Peyer's patch (tissue), 4 donors: Measurements from ENCODE around the gene RSPO1. TPM values are rescaled to one million over a fixed set of nuclear protein-coding genes. Genes with fewer than 3 reads are reported as not detected.

Experiments used
- DNase-seq, 3 donors: peaks; one replicate each; pipeline ENCODE4 v3.0.0-alpha.2; 2017 to 2019
- H3K27ac ChIP-seq, 4 donors: fragments of 200-600 bp; sonication (generic); one replicate each; pipeline ENCODE4 v1.5.1; 2016 to 2019
- H3K27me3 ChIP-seq, 2 donors: fragments of 200-600 bp; sonication (generic); one replicate each; pipeline ENCODE4 v1.5.1; 2019
- H3K36me3 ChIP-seq, 3 donors: fragments of 200-600 bp; sonication (generic); one replicate each; pipeline ENCODE4 v1.5.1; 2016 to 2019
- H3K4me1 ChIP-seq, 4 donors: fragments of 200-600 bp; sonication (generic); one replicate each; pipeline ENCODE4 v1.5.1; 2016 to 2019
- H3K4me3 ChIP-seq, 4 donors: fragments of 200-600 bp; sonication (generic); 1 replicate in 3 of 4; 2 replicates in 1 of 4; pipeline ENCODE4 v1.5.1; 2016 to 2019; ENCODE audit warnings: mild to moderate bottlenecking in 1 of 4
- H3K9me3 ChIP-seq, 4 donors: fragments of 200-600 bp; sonication (generic); one replicate each; pipeline ENCODE4 v1.5.1; 2016 to 2019; ENCODE audit warnings: mild to moderate bottlenecking in 1 of 4
- POLR2A ChIP-seq, 2 donors: fragments of 450-650 bp; IDR thresholded peaks; one replicate each; pipeline ENCODE4 v1.5.1; 2017; ENCODE audit warnings: antibody characterized with exemption in 2 of 2, mild to moderate bottlenecking in 2 of 2, moderate library complexity in 2 of 2
- total RNA-seq, 4 donors: library from RNA; depleted of rRNA; stranded (reverse); fragments of >200 nt; gene quantifications; one replicate each; pipeline ENCODE4 v1.1.0, GENCODE V29; 2016
- TF ChIP-seq, protein P1 (sequence below), 6 experiments: fragments of 450-650 bp in 4 of 6; fragments of 200-600 bp in 2 of 6; sonication (generic) in 1 of 6; IDR thresholded peaks; one replicate each; pipeline ENCODE4 v1.5.1; 2017 to 2019; ENCODE audit warnings: antibody characterized with exemption in 6 of 6, mild to moderate bottlenecking in 3 of 6, moderate library complexity in 1 of 6

Gene RSPO1
- total RNA-seq, 4 donors from 2014 or later, result 0.35 to 2.5 (median 1.4) TPM

DNA sequence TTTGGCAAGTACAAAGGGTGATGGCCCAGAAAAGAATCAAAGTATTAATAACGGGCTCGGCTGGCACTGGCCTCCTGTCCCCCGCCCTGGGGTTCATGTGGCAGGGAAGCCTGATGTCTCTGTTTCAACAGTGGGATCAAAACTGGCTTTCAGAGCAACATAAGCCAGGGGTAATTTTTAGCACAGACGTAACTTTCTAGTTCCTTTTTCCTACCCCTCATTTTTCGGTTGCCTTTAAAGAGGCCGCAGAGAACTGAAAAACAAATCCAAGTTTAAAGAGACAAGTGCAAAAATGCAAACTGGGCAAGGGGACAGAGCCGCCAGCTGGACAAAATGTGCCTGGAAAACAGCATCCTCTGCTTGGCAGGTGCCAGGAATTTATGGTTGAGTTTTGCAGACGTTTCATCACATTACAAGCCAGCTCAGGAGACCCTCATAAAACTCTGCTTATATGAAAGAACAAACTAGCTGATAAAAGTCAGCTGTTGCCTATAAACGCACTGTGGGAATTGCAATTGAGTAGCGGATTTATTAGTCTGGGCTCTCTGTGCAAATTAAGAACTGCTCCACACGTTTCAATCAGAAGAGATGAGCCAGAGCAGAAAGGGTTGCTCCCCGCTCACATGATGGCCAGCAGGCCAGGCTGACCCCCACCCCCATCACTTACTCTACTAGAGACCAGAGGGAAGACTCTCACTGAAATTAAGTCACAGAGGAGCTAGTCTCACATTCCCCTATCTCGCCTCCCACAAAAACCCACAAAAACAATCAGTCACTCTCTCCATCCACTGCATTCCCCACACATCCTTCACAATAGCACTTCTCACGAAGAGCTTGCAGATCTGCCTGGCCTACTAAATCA, 41.8 kb upstream of the RSPO1 start:
- H3K27ac ChIP-seq, result peak overlapping the region; percentile 1 to 50 (median 26)
- no peaks in the 10 kb centered on the region for H3K36me3 ChIP-seq
- DNase-seq, result no peak
- no peak for TF ChIP-seq POLR2A (IDR thresholded peaks at IDR 0.05)
- TF ChIP-seq, protein P1, sequence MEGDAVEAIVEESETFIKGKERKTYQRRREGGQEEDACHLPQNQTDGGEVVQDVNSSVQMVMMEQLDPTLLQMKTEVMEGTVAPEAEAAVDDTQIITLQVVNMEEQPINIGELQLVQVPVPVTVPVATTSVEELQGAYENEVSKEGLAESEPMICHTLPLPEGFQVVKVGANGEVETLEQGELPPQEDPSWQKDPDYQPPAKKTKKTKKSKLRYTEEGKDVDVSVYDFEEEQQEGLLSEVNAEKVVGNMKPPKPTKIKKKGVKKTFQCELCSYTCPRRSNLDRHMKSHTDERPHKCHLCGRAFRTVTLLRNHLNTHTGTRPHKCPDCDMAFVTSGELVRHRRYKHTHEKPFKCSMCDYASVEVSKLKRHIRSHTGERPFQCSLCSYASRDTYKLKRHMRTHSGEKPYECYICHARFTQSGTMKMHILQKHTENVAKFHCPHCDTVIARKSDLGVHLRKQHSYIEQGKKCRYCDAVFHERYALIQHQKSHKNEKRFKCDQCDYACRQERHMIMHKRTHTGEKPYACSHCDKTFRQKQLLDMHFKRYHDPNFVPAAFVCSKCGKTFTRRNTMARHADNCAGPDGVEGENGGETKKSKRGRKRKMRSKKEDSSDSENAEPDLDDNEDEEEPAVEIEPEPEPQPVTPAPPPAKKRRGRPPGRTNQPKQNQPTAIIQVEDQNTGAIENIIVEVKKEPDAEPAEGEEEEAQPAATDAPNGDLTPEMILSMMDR (IDR thresholded peaks at IDR 0.05), result no peak
- no peaks in the 10 kb centered on the region for H3K9me3 ChIP-seq
- H3K4me1 ChIP-seq, result peaks cover 0 to 3% (median 0%) of the 10 kb centered on the region in 4 donors
- no peaks in the 10 kb centered on the region for H3K27me3 ChIP-seq
- no peak overlapping the region for H3K4me3 ChIP-seq

DNA sequence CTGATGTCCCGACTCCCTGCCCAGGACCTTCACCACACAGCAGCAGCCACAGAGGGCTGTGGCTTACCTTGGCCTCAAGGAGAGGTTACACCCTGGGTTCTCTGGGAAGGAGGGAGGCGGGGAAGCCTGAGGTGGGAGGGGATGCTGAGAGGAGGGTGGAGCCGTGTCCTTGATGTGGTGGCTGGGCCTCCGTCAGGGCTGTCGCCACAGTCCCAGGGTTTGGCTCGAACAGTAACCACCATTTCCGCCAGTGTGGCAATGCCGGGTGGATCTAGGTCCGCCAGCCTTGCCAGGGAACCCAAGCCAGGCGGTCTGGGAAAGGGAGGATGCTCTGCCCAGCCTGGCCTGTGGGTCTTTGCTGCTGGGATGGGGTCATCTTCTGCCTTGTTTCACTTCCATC, 39.2 kb upstream of the RSPO1 start:
- no peak overlapping the region for H3K27ac ChIP-seq
- no peak overlapping the region for H3K4me3 ChIP-seq
- no peaks in the 10 kb centered on the region for H3K27me3 ChIP-seq
- H3K36me3 ChIP-seq, result no peaks in the 10 kb centered on the region
- peak in 1 of 3 donors; percentile 22 for DNase-seq
- no peak for TF ChIP-seq POLR2A (IDR thresholded peaks at IDR 0.05)
- TF ChIP-seq, protein P1 (IDR thresholded peaks at IDR 0.05), result no peak
- H3K9me3 ChIP-seq, result no peaks in the 10 kb centered on the region
- peaks cover 0 to 3% (median 0%) of the 10 kb centered on the region in 4 donors for H3K4me1 ChIP-seq

DNA sequence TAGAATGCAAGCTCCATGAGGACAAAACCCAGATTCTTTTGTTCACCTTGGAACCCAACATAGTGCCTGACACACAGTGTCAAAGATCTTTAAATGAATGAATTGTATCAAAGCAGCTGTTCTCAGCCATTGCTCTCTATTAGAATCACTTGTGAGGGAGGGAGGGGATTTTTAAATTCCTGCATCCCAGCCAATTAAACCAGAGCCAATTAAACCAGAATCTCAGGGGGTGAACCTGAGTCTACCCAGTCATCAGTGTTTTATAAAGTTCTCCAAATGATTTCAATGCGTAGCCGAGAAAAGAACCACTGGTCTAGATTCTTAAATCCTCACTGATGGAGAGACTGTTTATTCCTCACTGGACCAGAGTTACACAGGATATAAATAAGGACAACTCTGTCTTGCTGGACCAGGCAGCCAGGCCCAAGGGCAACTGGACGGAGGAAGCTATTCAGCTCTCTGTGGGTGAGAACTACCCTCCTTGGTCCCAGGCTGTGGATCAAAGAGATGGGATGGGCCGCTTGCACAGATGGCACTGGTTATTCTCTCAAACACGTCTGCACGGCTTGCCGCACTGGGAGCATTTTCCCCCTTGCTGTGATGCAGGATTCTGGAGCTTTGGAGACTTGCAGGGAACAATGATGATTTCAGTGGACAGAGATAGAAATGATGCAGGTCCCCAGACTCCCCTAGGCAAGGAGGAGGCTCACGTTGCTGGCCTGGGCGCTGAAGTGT, 37.6 kb upstream of the RSPO1 start:
- H3K4me1 ChIP-seq, result peaks cover 0 to 3% (median 0%) of the 10 kb centered on the region in 4 donors
- no peak for DNase-seq
- TF ChIP-seq, protein P1 (IDR thresholded peaks at IDR 0.05), result no peak
- TF ChIP-seq POLR2A (IDR thresholded peaks at IDR 0.05), result no peak

DNA sequence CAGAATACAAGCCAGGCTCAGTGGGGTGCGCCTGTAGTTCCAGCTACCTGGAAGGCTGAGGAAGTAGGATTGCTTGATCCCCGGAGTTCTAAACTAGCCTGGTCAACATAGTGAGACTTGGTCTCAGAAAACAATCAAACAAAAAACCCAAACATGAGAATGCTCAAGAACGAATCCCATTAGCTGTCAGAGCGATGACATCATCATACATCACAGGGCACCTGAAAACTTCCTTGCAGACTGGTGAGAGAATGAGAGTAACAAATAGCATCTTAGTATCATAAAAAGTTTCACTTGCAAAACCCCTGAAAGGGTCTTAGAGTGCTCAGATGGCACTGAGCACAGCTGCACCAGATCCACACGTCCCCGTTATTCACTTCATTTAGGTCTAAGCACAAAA, 36.6 kb upstream of the RSPO1 start:
- no peaks in the 10 kb centered on the region for H3K27me3 ChIP-seq
- H3K9me3 ChIP-seq, result no peaks in the 10 kb centered on the region
- H3K4me1 ChIP-seq, result no peaks in the 10 kb centered on the region
- no peaks in the 10 kb centered on the region for H3K36me3 ChIP-seq
- TF ChIP-seq, protein P1 (IDR thresholded peaks at IDR 0.05), result no peak
- TF ChIP-seq POLR2A (IDR thresholded peaks at IDR 0.05), result no peak
- no peak overlapping the region for H3K27ac ChIP-seq
- no peak overlapping the region for H3K4me3 ChIP-seq
- no peak for DNase-seq

More for the DNA sequence above, 37.6 kb upstream of the RSPO1 start:
- no peaks in the 10 kb centered on the region for H3K9me3 ChIP-seq
- H3K27me3 ChIP-seq, result no peaks in the 10 kb centered on the region
- H3K36me3 ChIP-seq, result no peaks in the 10 kb centered on the region
- H3K4me3 ChIP-seq, result no peak overlapping the region
- no peak overlapping the region for H3K27ac ChIP-seq

DNA sequence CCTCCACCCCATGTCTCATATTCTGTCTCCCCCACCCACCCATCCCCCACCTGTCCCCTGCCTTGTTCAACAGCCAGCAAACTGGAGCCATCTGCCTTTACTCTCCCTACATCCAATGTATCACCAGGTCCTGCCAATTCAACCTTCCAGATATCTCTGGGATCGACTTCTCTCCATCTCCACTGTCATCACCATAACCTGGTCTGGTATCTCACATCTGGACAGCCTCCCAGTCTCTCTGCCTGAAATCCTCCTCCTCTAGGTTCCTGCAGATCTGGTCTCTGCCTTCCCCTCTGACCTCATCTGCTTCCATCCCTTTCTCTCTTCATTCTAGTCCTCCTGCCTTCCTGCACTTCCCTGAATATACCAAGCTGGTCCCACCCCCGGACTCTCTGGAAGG, 35.4 kb upstream of the RSPO1 start:
- Histone ChIP-seq H3K9me3 (no peaks in the 10 kb centered on the region), H3K27ac (no peak overlapping the region), H3K4me3 (no peak overlapping the region), H3K27me3 (no peaks in the 10 kb centered on the region), H3K36me3 (no peaks in the 10 kb centered on the region), H3K4me1 (no peaks in the 10 kb centered on the region)
- no peak for DNase-seq
- no peak for TF ChIP-seq POLR2A (IDR thresholded peaks at IDR 0.05)
- TF ChIP-seq, protein P1 (IDR thresholded peaks at IDR 0.05), result no peak
